Astrocyte of the spinal cord (primary cell): Measurements from ENCODE around the gene SSBP3.

Source experiments
- DNase-seq: peaks from one replicate; pipeline ENCODE4 v3.0.0; 2011; ENCODE audit warnings: low read depth, low spot score
- H3K4me3 ChIP-seq: 2 replicates; pipeline ENCODE4 v1.5.1; 2011; ENCODE audit warnings: low read depth, mild to moderate bottlenecking, low read length, moderate library complexity
- CTCF ChIP-seq: IDR thresholded peaks from 2 replicates; pipeline ENCODE4 v1.5.1; 2012; ENCODE audit warnings: low read depth, mild to moderate bottlenecking, low read length, inconsistent platforms
- in situ Hi-C: cut with HindIII; loops from 2 replicates; pipeline ENCODE4 v1.10.0; 2017; ENCODE audit warnings: low sequenced_read_pairs

Gene SSBP3

GRCh38 chr1:54379555-54380289 lies 26.5 kb downstream of the SSBP3 start:
- no peak for DNase-seq
- TF ChIP-seq CTCF = no peak
- in situ Hi-C loops = no loop called here
- H3K4me3 ChIP-seq = no peak overlapping the region

- in situ Hi-C loops = no loop called here
- no peak for DNase-seq
- no peak overlapping the region for H3K4me3 ChIP-seq
- TF ChIP-seq CTCF = no peak
These were observed 27.2 kb downstream of the SSBP3 start for GRCh38 chr1:54378874-54379554.

DNA sequence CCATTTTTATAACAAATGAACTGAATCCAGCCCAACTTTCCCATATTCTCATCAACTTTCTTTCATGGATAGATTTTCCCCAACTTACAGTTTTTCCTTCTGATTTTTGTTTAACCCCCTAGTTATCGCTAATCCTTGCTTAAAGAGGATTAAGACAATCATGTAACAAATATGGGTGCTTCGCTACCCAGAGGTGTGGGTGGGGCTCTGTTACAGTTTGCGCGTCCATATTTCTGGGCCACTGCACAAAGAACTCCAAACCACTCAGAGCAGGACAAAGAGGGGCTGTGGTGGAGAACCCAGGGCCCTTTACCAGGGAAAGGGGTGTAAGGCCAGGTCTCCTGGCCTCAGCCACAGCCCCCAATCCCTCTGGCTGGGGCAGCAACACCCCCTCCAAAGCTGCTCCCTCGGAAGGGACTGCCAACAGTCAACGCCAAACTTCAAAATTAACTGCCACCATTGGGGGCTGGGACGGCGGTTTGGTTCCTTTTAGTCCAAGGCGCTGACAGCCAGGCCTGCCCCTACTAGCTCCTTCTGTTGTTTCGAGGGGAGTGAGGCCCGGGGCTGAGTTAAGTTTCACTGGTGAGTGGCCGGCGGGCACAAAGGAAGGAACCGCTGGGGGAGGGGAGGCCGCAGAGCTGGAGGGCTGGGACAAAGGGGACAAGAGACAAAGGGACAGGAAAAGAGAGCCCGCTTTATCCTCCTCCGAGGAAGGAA lies 27.9 kb downstream of the SSBP3 start:
- no peak for DNase-seq
- TF ChIP-seq CTCF = no peak
- no peak overlapping the region for H3K4me3 ChIP-seq
- in situ Hi-C loops = no loop called here

GRCh38 chr1:54377040-54377691 lies 29.0 kb downstream of the SSBP3 start:
- in situ Hi-C loops = no loop called here
- no peak for TF ChIP-seq CTCF
- H3K4me3 ChIP-seq = no peak overlapping the region
- peak; percentile 26 for DNase-seq

- no peak for TF ChIP-seq CTCF
- no peak for DNase-seq
- H3K4me3 ChIP-seq = no peak overlapping the region
- in situ Hi-C loops = no loop called here
These were observed 29.7 kb downstream of the SSBP3 start for GRCh38 chr1:54376430-54377039.

DNA sequence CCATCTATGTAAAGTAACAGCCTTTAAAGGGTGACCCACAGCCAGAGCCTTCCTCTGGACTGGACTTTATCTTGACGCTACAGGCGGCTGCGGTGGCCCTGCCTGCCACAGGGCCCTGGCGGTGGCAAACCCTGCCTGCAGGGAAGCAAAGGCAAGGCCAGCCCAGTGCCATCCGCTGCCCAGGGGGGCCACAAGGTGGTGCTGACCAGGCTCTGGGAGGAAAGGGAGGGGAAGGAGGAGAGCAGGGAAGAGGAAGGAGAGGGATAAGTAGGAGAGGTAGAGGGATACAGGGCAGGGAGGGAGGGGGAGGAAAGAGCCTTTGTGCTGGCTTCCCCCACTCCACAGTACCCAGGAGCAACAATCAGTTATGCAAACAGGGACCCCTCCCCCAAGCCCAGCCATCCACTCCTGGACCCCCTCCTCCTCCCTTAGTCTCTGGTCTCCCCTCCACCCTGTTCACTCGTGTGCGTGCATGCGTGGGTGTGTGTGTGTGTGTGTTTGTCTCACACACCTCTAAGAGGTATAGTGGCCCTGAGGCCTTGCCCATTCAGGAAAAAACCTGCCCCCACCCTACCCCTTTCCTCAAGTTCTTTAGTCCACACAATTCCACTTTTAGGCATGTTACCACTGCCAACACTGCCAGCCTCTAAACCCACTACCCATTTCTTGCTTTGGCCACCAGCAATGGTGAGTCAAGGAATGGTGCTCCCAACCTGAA lies 30.3 kb downstream of the SSBP3 start:
- no peak overlapping the region for H3K4me3 ChIP-seq
- no peak for TF ChIP-seq CTCF
- in situ Hi-C loops = no loop called here
- DNase-seq = no peak
